ENCODE data around the gene FNDC10.

The FNDC10 gene

DNA sequence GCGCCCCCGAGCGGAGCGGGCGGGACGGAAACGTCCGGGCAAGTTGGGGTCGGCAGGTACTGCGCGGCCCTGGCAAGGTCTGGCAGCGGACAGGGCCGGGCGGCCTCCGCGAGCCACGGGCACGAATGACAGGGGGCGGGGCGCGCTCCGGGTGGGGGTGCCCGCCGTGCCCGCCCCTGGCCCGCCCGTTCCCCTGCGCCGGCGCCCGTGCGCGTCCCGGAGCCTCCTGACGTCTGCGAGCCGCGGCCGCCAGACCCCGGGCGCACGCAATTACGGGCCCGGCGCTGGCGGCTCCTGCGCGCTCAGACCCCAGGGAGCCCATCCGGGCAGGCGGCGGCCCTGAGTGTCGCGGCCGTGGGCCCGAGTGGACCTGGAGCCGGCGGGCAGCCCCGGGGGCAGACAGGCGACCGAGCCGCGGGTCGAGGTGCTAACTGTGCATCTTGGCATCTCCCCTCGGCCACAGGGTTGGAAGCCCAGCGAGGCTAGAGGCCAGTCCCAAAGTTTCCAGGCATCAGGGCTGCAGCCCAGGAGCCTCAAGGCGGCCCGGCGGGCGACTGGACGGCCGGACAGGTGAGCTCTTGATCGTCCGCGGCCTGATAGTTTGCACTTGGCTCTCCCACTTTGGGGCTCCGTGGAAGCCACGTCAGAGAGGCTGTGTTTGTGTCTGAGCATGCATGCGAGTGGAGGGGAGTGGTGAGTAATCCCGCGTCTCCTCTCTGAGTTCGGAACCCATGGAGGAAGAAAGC lies 16.3 kb upstream of the FNDC10 start:
- DNase-seq (ENCODE audit: low spot score), result peak; percentile 73

GRCh38 chr1:1615256-1616044 lies 15.5 kb upstream of the FNDC10 start, which contains the start of gene MIB2:
Gene MIB2 (plus strand): TSS chr1:1615500. CDS start chr1:1623453, 7,953 bp downstream.
- peak; percentile 100 for DNase-seq (ENCODE audit: low spot score)

GRCh38 chr1:1614954-1615255 lies 15.0 kb upstream of the FNDC10 start:
- DNase-seq (ENCODE audit: low spot score), result no peak

GRCh38 chr1:1614204-1614953 lies 14.4 kb upstream of the FNDC10 start:
- DNase-seq (ENCODE audit: low spot score), result peak; percentile 75

GRCh38 chr1:1613509-1614082 lies 13.7 kb upstream of the FNDC10 start:
- no peak for DNase-seq (ENCODE audit: low spot score)

DNA sequence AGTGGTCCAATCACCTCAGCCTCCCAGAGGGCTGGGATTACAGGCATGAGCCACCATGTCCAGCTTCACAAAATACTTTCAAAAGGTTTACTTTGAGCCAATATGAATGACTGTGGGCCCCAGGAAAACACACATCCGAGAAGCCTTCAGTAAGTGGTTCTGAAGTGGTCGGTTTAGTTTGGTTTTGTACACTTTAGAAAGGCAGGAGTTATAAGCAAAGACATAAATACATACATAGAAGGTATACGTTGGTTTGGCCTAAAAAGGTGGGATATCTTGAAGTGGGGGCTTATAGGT lies 12.1 kb upstream of the FNDC10 start:
- DNase-seq (ENCODE audit: low spot score), result no peak

GRCh38 chr1:1610796-1611195 lies 10.9 kb upstream of the FNDC10 start:
- no peak for DNase-seq (ENCODE audit: low spot score)

GRCh38 chr1:1609822-1610485 lies 10.0 kb upstream of the FNDC10 start:
- no peak for DNase-seq (ENCODE audit: low spot score)

- no peak for DNase-seq (ENCODE audit: low spot score)
Observed at GRCh38 chr1:1606232-1606631, 6.3 kb upstream of the FNDC10 start.

DNA sequence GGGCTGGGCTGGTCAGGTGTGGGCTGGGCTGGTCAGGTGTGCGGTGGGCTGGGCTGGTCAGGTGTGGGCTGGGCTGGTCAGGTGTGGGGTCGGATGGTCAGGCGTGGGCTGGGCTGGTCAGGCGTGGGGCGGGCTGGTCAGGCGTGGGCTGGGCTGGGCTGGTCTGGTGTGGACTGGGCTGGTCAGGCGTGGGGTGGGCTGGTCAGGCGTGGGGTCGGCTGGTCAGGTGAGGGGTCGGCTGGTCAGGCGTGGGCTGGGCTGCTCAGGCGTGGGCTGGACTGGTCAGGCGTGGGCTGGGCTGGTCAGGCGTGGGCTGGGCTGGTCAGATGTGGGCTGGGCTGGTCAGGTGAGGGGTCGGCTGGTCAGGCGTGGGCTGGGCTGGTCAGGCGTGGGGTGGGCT lies 5.8 kb upstream of the FNDC10 start:
- no peak for DNase-seq (ENCODE audit: low spot score)

DNA sequence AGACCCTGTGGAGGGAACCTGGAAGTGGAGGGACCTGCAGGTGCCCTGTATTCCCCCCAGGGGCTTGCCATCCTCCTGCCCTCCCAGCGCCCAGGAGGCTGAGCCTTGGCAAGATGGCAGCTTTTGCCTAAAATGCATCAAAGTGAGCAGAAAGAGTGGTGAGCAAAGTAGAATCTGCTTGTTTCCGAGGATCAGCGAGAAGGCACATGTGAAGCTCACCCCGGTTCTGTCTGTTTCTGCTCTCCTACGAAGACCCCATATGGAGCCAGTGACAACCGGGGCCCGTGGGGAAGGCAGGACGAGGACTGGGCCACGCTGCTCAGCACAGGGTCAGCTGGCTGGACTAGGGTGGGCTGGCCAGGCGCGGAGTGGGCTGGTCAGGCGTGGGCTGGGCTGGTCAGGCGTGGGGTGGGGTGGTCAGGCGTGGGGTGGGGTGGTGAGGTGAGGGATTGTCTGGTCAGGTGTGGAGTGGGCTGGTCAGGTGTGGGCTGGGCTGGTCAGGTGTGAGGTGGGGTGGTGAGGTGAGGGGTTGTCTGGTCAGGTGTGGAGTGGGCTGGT lies 5.2 kb upstream of the FNDC10 start:
- no peak for DNase-seq (ENCODE audit: low spot score)

GRCh38 chr1:1604374-1605033 lies 4.6 kb upstream of the FNDC10 start:
- DNase-seq (ENCODE audit: low spot score), result no peak

DNA sequence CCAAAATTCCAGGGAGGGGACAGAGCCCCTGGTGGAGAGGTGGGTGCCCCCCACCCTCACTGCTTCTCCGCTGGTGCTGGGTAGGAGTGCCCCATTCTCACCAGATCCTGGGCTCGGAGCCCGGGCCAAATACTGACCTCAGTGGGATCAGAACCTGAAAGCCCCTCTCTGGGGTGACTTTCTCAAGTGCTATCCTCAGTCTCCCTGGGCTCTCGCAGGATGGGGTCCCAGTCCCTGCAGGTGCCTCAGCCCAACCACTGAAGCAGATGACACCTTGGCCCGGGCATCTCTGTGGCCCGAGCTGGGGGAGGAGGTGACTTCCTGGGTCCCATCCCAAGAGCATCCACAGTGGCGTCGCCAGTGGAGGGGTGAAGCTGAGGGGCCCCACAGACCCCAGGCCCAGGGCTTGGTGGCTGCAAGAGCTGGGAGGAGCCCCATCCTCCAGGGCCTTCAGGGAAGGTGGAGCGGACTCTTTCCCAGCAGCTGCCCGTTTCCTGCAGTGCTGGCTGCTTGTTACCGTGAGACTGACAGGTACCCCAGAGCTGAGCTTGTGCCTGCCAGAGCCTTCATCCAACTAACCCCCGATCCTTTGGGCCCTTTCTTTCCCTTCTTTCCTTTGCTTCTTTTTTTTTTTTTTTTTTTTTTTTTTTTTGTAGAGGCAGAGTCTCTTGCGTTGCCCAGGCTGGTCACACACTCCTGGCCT lies 3.9 kb upstream of the FNDC10 start:
- no peak for DNase-seq (ENCODE audit: low spot score)

DNA sequence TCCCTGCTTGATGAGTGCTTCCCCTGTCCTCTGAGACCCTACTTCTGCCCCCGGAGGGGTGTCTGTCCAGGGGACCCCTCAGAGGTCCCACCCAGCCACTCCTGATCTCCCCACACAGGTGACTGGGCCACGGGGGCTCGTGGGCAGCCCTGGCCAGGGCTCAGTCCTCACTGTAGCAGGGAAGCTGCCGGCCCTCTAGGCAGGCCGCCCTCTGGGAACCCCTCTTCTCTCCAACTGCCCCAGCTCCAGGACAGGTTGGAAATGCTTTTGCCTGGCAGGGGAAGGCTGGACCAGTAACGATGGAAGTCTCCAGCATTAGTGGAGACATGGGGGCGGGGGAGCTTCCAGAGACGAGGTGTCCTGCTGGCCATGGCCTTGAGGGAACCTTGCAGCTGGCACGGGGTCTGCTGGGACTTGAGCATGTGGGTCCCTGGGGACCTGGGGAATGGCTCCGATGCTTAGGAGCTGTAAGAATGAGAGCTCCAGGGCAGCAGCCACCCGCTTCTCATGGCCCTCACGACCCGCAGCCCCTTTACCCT lies 3.1 kb upstream of the FNDC10 start:
- no peak for DNase-seq (ENCODE audit: low spot score)

GRCh38 chr1:1602304-1602967 lies 2.5 kb upstream of the FNDC10 start:
- no peak for DNase-seq (ENCODE audit: low spot score)

DNA sequence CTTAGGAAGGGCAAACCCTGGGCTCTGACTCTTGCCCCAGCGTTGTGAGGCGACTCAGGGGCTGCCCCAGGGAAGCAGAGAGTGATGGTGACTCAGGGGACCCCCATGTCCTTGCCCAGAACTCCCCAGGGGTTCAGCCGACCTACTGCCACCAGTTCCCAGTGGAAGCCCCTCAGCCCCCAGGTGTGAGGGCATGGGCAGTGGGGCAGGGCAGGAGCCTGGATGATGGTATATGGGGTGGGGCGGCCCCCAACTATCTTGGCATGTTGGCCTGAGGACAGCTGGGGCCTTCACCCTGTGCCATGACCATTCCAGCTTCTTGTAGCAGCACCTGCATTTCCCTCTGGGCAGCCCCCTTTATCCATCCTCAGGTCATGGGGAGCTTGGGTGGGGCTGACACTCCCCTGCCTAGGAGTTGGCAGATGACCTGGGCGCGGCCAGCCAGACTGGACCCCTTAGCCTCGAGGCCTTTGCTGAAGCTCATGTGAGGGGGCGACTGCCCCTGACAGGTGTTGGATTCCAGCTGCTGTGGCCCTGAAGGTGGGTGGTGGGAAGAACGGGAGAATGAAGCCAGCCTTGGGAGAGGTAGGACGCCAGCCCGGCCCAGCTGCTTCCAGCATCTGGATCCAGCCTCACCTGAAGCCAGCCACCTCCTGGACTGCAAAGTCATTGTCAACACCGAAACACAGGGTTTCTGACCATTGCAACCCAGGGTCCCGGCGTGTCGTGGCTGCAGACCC lies 1.8 kb upstream of the FNDC10 start:
- no peak for DNase-seq (ENCODE audit: low spot score)

DNA sequence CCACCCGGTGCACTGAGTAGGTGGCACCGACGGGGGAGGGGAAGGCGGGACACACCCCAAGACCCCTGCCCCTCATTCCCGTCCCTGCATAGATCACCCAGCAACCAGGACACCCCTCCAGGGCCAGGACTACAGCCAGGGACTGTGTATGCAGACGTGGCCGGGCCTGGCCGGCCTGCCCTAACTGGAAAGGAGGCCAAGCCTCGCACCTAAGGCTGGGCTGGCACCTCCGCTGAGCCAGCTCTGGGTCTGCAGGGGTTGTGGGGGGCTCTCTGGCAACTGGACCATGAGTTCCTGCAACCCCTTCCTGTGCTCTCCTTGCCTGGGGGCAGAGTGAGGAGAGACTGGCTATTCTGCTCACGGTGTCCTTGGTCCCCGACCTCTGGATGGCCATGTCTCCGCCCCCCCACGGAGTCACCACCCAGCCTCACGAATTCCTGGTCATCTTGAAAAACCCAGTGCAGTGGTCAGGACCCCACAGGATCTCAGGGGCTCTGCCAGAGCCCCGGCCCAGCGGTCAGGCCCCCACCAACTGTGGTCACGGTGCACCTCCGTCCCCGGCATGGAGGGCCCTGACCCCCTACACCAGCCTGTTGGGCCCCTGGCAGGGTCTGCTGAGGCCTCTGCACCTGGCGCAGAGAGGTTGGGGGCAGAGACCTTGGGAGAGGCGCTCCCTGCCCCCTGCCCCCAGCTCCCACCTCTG lies 1.1 kb upstream of the FNDC10 start:
- no peak for DNase-seq (ENCODE audit: low spot score)

Data from HuH-7.5 (cell line).